H1 (cell line): ENCODE measurements around the gene KCNG3.

Experiments
- CTCF ChIP-seq, 3 experiments: IDR thresholded peaks; 1 replicate in 2 of 3; 2 replicates in 1 of 3; pipeline versions ENCODE4 v1.5.1 to v1.6.1; 2011; ENCODE audit warnings: low read length in 3 of 3, mild to moderate bottlenecking in 3 of 3, inconsistent platforms in 2 of 3, low read depth in 1 of 3, moderate library complexity in 1 of 3; ENCODE audit not compliant: insufficient read depth in 1 of 3; ENCODE audit errors: control extremely low read depth in 1 of 3
- EP300 ChIP-seq, 2 experiments: IDR thresholded peaks; 1 replicate in 1 of 2; 2 replicates in 1 of 2; pipeline ENCODE4 v1.6.1; 2011 to 2012; ENCODE audit warnings: low read depth in 2 of 2, low read length in 2 of 2, mild to moderate bottlenecking in 2 of 2, borderline replicate concordance in 1 of 2, inconsistent platforms in 1 of 2, moderate library complexity in 1 of 2
- FOSL1 ChIP-seq: IDR thresholded peaks from 2 replicates; pipeline ENCODE4 v1.6.1; 2011; ENCODE audit warnings: mild to moderate bottlenecking, low read depth, low read length, moderate library complexity; ENCODE audit not compliant: insufficient read depth
- HDAC2 ChIP-seq, 2 experiments: fragments of 300-600 bp in 1 of 2; sonication (generic) in 1 of 2; IDR thresholded peaks; 2 replicates each; pipeline ENCODE4 v1.6.1; 2011 to 2012; ENCODE audit warnings: low read depth in 2 of 2, low read length in 2 of 2, mild to moderate bottlenecking in 2 of 2, moderate library complexity in 2 of 2, borderline replicate concordance in 1 of 2, inconsistent platforms in 1 of 2
- JUN ChIP-seq: IDR thresholded peaks from 2 replicates; pipeline ENCODE4 v1.6.1; 2011; ENCODE audit warnings: low read depth, mild to moderate bottlenecking, improper control_type of control experiment, low read length
- MAFK ChIP-seq: IDR thresholded peaks from 2 replicates; pipeline ENCODE4 v1.6.1; 2012; ENCODE audit warnings: low read depth, mild to moderate bottlenecking, improper control_type of control experiment, low read length
- POLR2A ChIP-seq, 2 experiments: IDR thresholded peaks; 1 replicate in 1 of 2; 2 replicates in 1 of 2; pipeline ENCODE4 v1.6.1; 2011; ENCODE audit warnings: low read depth in 2 of 2, low read length in 2 of 2, mild to moderate bottlenecking in 2 of 2; ENCODE audit errors: control extremely low read depth in 1 of 2
- POLR2AphosphoS5 ChIP-seq: IDR thresholded peaks from 2 replicates; pipeline ENCODE4 v1.6.1; 2011; ENCODE audit warnings: low read depth, low read length
- RBBP5 ChIP-seq: IDR thresholded peaks from 2 replicates; pipeline ENCODE4 v1.7.1; 2012; ENCODE audit warnings: low read depth, mild to moderate bottlenecking, inconsistent platforms, low read length, moderate library complexity, borderline replicate concordance
- SUZ12 ChIP-seq: fragments of 200-600 bp; sonication (generic); IDR thresholded peaks from 2 replicates; pipeline ENCODE4 v1.6.1; 2012; ENCODE audit warnings: mild to moderate bottlenecking, inconsistent platforms, low read length, moderate library complexity, mixed read lengths
- TAF1 ChIP-seq: IDR thresholded peaks from 2 replicates; pipeline ENCODE4 v1.6.1; 2011; ENCODE audit warnings: mild to moderate bottlenecking, low read depth, low read length
- YY1 ChIP-seq: IDR thresholded peaks from 2 replicates; pipeline ENCODE4 v1.6.1; 2011; ENCODE audit warnings: low read depth, mild to moderate bottlenecking, low read length
- TF ChIP-seq, protein P1 (sequence below): IDR thresholded peaks from 2 replicates; pipeline ENCODE4 v1.6.1; 2011; ENCODE audit warnings: low read depth, mild to moderate bottlenecking, low read length; ENCODE audit not compliant: insufficient read depth

DNA sequence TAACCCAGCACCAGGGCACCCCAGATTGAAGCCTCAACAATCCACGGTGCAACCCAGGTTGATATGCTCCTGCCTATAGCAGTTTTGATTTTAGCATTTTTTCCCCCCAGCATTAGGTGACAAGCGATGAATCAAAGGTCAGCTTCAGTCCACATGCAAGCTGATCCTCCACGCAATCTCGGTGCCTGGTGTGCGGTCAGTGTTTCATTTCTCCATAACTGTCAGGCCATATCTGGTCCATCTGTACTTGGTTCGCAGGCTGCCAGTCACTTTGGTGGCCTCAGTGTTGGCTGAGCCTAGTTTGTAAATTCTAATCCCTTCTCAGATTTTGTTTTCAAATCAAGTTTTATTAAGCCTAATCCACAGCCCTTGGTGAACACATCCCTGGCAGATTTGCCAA lies 30.2 kb downstream of the KCNG3 start:
- TF ChIP-seq, protein P1, sequence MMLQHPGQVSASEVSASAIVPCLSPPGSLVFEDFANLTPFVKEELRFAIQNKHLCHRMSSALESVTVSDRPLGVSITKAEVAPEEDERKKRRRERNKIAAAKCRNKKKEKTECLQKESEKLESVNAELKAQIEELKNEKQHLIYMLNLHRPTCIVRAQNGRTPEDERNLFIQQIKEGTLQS: no peak
- TF ChIP-seq CTCF (IDR thresholded peaks at IDR 0.05; ENCODE audit: control extremely low read depth in 1 of 3, insufficient read depth in 1 of 3, low read depth in 1 of 3, low read length in 3 of 3) (no peak), HDAC2 (IDR thresholded peaks at IDR 0.05; ENCODE audit: borderline replicate concordance in 1 of 2, low read depth in 2 of 2, low read length in 2 of 2) (no peak), MAFK (no peak), POLR2AphosphoS5 (no peak), RBBP5 (no peak), FOSL1 (no peak), SUZ12 (no peak), JUN (no peak), EP300 (IDR thresholded peaks at IDR 0.05; ENCODE audit: borderline replicate concordance in 1 of 2, low read depth in 2 of 2, low read length in 2 of 2) (no peak), YY1 (no peak), POLR2A (IDR thresholded peaks at IDR 0.05; ENCODE audit: control extremely low read depth in 1 of 2, low read depth in 2 of 2, low read length in 2 of 2) (no peak), TAF1 (no peak)
